ENCODE results near the gene SH3TC2. TPM values are rescaled to one million over a fixed set of nuclear protein-coding genes. Genes with fewer than 3 reads are reported as not detected.

Gene SH3TC2
- total RNA-seq, 6 experiments from 2014 or later, result 9.3 to 12.9 (median 10.7) TPM

DNA sequence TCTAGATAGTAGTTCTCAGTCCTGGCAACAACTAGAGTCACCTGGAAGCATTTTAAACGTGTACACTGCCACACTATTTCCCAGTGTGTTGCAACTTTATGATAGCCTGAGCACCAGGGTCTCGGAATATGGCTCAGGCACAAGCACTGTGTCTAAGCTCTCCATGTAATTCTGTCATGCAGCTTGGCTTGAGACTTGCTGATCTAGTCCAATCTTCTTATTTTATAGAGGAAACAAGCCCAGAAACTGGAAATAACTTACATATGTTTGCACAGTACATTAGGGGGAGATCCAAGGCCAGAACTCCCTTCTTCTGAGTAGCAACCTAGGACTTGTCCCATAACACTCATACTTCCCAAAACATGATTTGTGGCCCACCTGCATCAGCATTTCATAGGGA is 49.1 kb downstream of the SH3TC2 start:
- Mint-ChIP-seq H3K4me3 (no peak overlapping the region), H3K27me3 (ENCODE audit: insufficient read depth) (peaks cover 2% of the 10 kb centered on the region), H3K27ac (no peak overlapping the region), H3K36me3 (ENCODE audit: low read depth) (peaks cover 11% of the 10 kb centered on the region; the same call in 1 of the 2 replicates), H3K4me1 (ENCODE audit: low read depth) (peaks cover 33% of the 10 kb centered on the region), H3K9me3 (no peaks in the 10 kb centered on the region)
- TF ChIP-seq CTCF (IDR thresholded peaks at IDR 0.05), result no peak
- no peak for DNase-seq

DNA sequence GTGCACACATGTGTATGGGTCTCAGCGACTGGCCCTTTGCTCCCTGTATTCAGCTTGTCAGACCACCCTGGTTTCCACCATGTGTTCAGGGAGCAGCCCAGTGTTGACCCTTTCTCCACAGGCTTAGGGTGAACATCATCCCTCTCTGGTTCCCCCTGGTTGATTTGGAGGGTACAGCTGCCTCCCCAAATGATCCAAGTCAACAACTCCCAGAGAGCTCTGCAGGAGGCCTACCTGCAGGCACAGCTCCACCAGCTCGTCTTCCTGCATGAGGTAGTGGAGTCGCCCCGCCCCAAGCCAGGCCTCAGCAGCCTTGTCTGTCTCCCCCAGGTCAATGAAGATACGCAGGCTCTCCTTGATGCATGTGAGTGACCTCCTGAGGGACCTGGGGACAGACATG is 50.5 kb downstream of the SH3TC2 start:
- peak; percentile 24 for TF ChIP-seq CTCF (IDR thresholded peaks at IDR 0.05)
- H3K4me3 Mint-ChIP-seq, result no peak overlapping the region
- H3K36me3 Mint-ChIP-seq (ENCODE audit: low read depth), result peaks cover 11% of the 10 kb centered on the region; the same call in 1 of the 2 replicates
- no peaks in the 10 kb centered on the region for H3K9me3 Mint-ChIP-seq
- H3K27me3 Mint-ChIP-seq (ENCODE audit: insufficient read depth), result peaks cover 2% of the 10 kb centered on the region
- no peak overlapping the region for H3K27ac Mint-ChIP-seq
- H3K4me1 Mint-ChIP-seq (ENCODE audit: low read depth), result peaks cover 38% of the 10 kb centered on the region
- no peak for DNase-seq

- H3K27me3 Mint-ChIP-seq (ENCODE audit: insufficient read depth), result peaks cover 2% of the 10 kb centered on the region
- peaks cover 14% of the 10 kb centered on the region; the same call in 1 of the 2 replicates for H3K36me3 Mint-ChIP-seq (ENCODE audit: low read depth)
- no peak for DNase-seq
- H3K4me3 Mint-ChIP-seq, result no peak overlapping the region
- no peaks in the 10 kb centered on the region for H3K9me3 Mint-ChIP-seq
- H3K27ac Mint-ChIP-seq, result no peak overlapping the region
- no peak for TF ChIP-seq CTCF (IDR thresholded peaks at IDR 0.05)
- peaks cover 44% of the 10 kb centered on the region for H3K4me1 Mint-ChIP-seq (ENCODE audit: low read depth)
Measured at GRCh38 chr5:149011728-149012127, 51.1 kb downstream of the SH3TC2 start.

- Mint-ChIP-seq H3K4me1 (ENCODE audit: low read depth) (peaks cover 50% of the 10 kb centered on the region), H3K36me3 (ENCODE audit: low read depth) (peaks cover 19% of the 10 kb centered on the region; the same call in 1 of the 2 replicates), H3K9me3 (no peaks in the 10 kb centered on the region), H3K27me3 (ENCODE audit: insufficient read depth) (peaks cover 2% of the 10 kb centered on the region), H3K27ac (no peak overlapping the region), H3K4me3 (no peak overlapping the region)
- TF ChIP-seq CTCF (IDR thresholded peaks at IDR 0.05), result no peak
- DNase-seq, result peak; percentile 46
Measured at GRCh38 chr5:149011084-149011483, 51.8 kb downstream of the SH3TC2 start.

GRCh38 chr5:149007174-149007573 is 55.7 kb downstream of the SH3TC2 start:
- DNase-seq, result peak; percentile 83

More at GRCh38 chr5:149007174-149007573, 55.7 kb downstream of the SH3TC2 start:
- Mint-ChIP-seq H3K27me3 (ENCODE audit: insufficient read depth) (no peaks in the 10 kb centered on the region; the same call in none of the 2 replicates), H3K36me3 (ENCODE audit: low read depth) (peaks cover 23% of the 10 kb centered on the region), H3K27ac (peak overlapping the region; percentile 47), H3K4me1 (ENCODE audit: low read depth) (peaks cover 69% of the 10 kb centered on the region), H3K9me3 (no peaks in the 10 kb centered on the region), H3K4me3 (no peak overlapping the region)
- TF ChIP-seq CTCF (IDR thresholded peaks at IDR 0.05), result no peak

Measured in HFFc6 (cell line).